Skeletal muscle tissue (tissue), 4 donors: Measurements from ENCODE around the gene ST13. TPM values are rescaled to one million over a fixed set of nuclear protein-coding genes. Genes with fewer than 3 reads are reported as not detected.
"Not testable (repeated sequence)": the region's sequence is repeated elsewhere in the genome, so short reads cannot be mapped to it uniquely, and the experiment has no call there.

ENCODE experiments used
- H3K27ac ChIP-seq: one replicate; pipeline ENCODE4 v1.7.0; 2013; ENCODE audit warnings: mild to moderate bottlenecking, low read depth, low read length, inconsistent platforms
- H3K27me3 ChIP-seq, 3 donors: one replicate each; pipeline ENCODE4 v1.7.0; 2013; ENCODE audit warnings: low read length in 3 of 3; ENCODE audit not compliant: control insufficient read depth in 3 of 3, insufficient read depth in 3 of 3
- H3K36me3 ChIP-seq, 3 donors: one replicate each; pipeline ENCODE4 v1.7.0; 2013; ENCODE audit warnings: low read length in 3 of 3; ENCODE audit not compliant: control insufficient read depth in 3 of 3, insufficient read depth in 3 of 3
- H3K4me1 ChIP-seq, 3 donors: one replicate each; pipeline ENCODE4 v1.7.0; 2013; ENCODE audit warnings: low read length in 3 of 3, mild to moderate bottlenecking in 3 of 3; ENCODE audit not compliant: control insufficient read depth in 3 of 3, insufficient read depth in 3 of 3
- H3K4me3 ChIP-seq, 3 donors: one replicate each; pipeline ENCODE4 v1.7.0; 2013; ENCODE audit warnings: low read length in 3 of 3
- H3K9ac ChIP-seq, 3 donors: one replicate each; pipeline ENCODE4 v1.7.0; 2013; ENCODE audit warnings: low read length in 3 of 3, mild to moderate bottlenecking in 3 of 3, moderate library complexity in 2 of 3, low read depth in 1 of 3
- H3K9me3 ChIP-seq, 3 donors: one replicate each; pipeline ENCODE4 v1.7.0; 2013; ENCODE audit warnings: low read length in 3 of 3; ENCODE audit not compliant: control insufficient read depth in 3 of 3
- total RNA-seq: library from RNA; depleted of rRNA; stranded (reverse); fragments of >200 nt; gene quantifications from one replicate; pipeline ENCODE4 v1.2.3, GENCODE V29; 2014
- donor health status: Osteomylitis.

The ST13 gene
- total RNA-seq, 1 donor from 2014 or later, result 203 TPM

- H3K27ac ChIP-seq, result no peak overlapping the region
- no peak overlapping the region for H3K4me3 ChIP-seq
- no peaks in the 10 kb centered on the region for H3K27me3 ChIP-seq
- H3K36me3 ChIP-seq, result peaks cover 5 to 14% (median 10%) of the 10 kb centered on the region in 3 donors
- peaks cover 36 to 53% (median 47%) of the 10 kb centered on the region in 3 donors for H3K4me1 ChIP-seq
- peak overlapping the region in 2 of 3 donors; percentile 20 to 27 for H3K9ac ChIP-seq
- H3K9me3 ChIP-seq, result no peaks in the 10 kb centered on the region
Measured at GRCh38 chr22:40853333-40853732, 3.1 kb downstream of the ST13 start.

- H3K27ac ChIP-seq, H3K27me3 ChIP-seq, H3K9ac ChIP-seq, H3K4me3 ChIP-seq, H3K4me1 ChIP-seq, H3K9me3 ChIP-seq: not testable (repeated sequence)
- peaks cover 19 to 55% (median 29%) of the 10 kb centered on the region in 3 donors for H3K36me3 ChIP-seq
Measured at GRCh38 chr22:40845816-40846215, 10.6 kb downstream of the ST13 start.

GRCh38 chr22:40844951-40845350, 11.5 kb downstream of the ST13 start:
- Histone ChIP-seq H3K4me1 (peaks cover 0 to under 1% (median 0%) of the 10 kb centered on the region in 3 donors), H3K27me3 (no peaks in the 10 kb centered on the region), H3K36me3 (peaks cover 20 to 58% (median 30%) of the 10 kb centered on the region in 3 donors), H3K4me3 (no peak overlapping the region), H3K9ac (no peak overlapping the region), H3K27ac (no peak overlapping the region), H3K9me3 (no peaks in the 10 kb centered on the region)

- Histone ChIP-seq H3K27ac (no peak overlapping the region), H3K4me1 (peaks cover 0 to 4% (median 4%) of the 10 kb centered on the region in 3 donors), H3K9me3 (no peaks in the 10 kb centered on the region), H3K9ac (no peak overlapping the region), H3K27me3 (no peaks in the 10 kb centered on the region), H3K4me3 (no peak overlapping the region), H3K36me3 (peaks cover 7 to 59% (median 41%) of the 10 kb centered on the region in 3 donors)
Measured at GRCh38 chr22:40838486-40838885, 18.0 kb downstream of the ST13 start.

- no peak overlapping the region for H3K4me3 ChIP-seq
- H3K36me3 ChIP-seq, result peaks cover 13 to 69% (median 55%) of the 10 kb centered on the region in 3 donors
- peaks cover 0 to 7% (median 4%) of the 10 kb centered on the region in 3 donors for H3K4me1 ChIP-seq
- no peak overlapping the region for H3K9ac ChIP-seq
- H3K9me3 ChIP-seq, result no peaks in the 10 kb centered on the region
- no peaks in the 10 kb centered on the region for H3K27me3 ChIP-seq
- no peak overlapping the region for H3K27ac ChIP-seq
Measured at GRCh38 chr22:40834619-40835018, 21.8 kb downstream of the ST13 start.

GRCh38 chr22:40829131-40829530, 27.3 kb downstream of the ST13 start:
- Histone ChIP-seq H3K4me3 (no peak overlapping the region), H3K27ac (no peak overlapping the region), H3K9me3 (no peaks in the 10 kb centered on the region), H3K4me1 (peaks cover 0 to 3% (median 0%) of the 10 kb centered on the region in 3 donors), H3K36me3 (peaks cover 16 to 57% (median 46%) of the 10 kb centered on the region in 3 donors), H3K27me3 (no peaks in the 10 kb centered on the region), H3K9ac (no peak overlapping the region)

- Histone ChIP-seq H3K27me3 (no peaks in the 10 kb centered on the region), H3K4me3 (no peak overlapping the region), H3K27ac (no peak overlapping the region), H3K9ac (no peak overlapping the region), H3K9me3 (no peaks in the 10 kb centered on the region), H3K4me1 (peaks cover 0 to 3% (median 0%) of the 10 kb centered on the region in 3 donors), H3K36me3 (peaks cover 14 to 53% (median 49%) of the 10 kb centered on the region in 3 donors)
Measured at GRCh38 chr22:40826984-40827741, 29.3 kb downstream of the ST13 start.

- not testable (repeated sequence) for H3K9me3 ChIP-seq, H3K27me3 ChIP-seq, H3K4me1 ChIP-seq, H3K4me3 ChIP-seq, H3K9ac ChIP-seq, H3K27ac ChIP-seq
- H3K36me3 ChIP-seq, result peaks cover 12 to 45% (median 44%) of the 10 kb centered on the region in 3 donors
Measured at GRCh38 chr22:40826292-40826691, 30.1 kb downstream of the ST13 start.

- Histone ChIP-seq H3K4me1 (peaks cover 9 to 16% (median 13%) of the 10 kb centered on the region in 3 donors), H3K36me3 (peaks cover 3 to 20% (median 18%) of the 10 kb centered on the region in 3 donors), H3K4me3 (no peak overlapping the region), H3K27ac (no peak overlapping the region), H3K27me3 (no peaks in the 10 kb centered on the region), H3K9ac (no peak overlapping the region), H3K9me3 (no peaks in the 10 kb centered on the region)
Measured at GRCh38 chr22:40823426-40823825, 33.0 kb downstream of the ST13 start.

GRCh38 chr22:40819599-40820140, 36.8 kb downstream of the ST13 start:
- Histone ChIP-seq H3K4me3 (peak overlapping the region; percentile 73 to 96 (median 94)), H3K27ac (peak overlapping the region; percentile 84), H3K4me1 (peaks cover 21 to 30% (median 25%) of the 10 kb centered on the region in 3 donors), H3K36me3 (peaks cover 0 to 14% (median 10%) of the 10 kb centered on the region in 3 donors), H3K9me3 (no peaks in the 10 kb centered on the region), H3K9ac (peak overlapping the region; percentile 66 to 99 (median 80)), H3K27me3 (no peaks in the 10 kb centered on the region)
